CD4-positive, alpha-beta T cell treated with Interleukin-12 subunit alpha and Interleukin-12 subunit beta, for 1 hour (primary cell): ENCODE results near the gene TEX51.

Experiments
- DNase-seq: peaks from one replicate; pipeline ENCODE4 v3.0.0-alpha.2; 2020

The TEX51 gene

DNA sequence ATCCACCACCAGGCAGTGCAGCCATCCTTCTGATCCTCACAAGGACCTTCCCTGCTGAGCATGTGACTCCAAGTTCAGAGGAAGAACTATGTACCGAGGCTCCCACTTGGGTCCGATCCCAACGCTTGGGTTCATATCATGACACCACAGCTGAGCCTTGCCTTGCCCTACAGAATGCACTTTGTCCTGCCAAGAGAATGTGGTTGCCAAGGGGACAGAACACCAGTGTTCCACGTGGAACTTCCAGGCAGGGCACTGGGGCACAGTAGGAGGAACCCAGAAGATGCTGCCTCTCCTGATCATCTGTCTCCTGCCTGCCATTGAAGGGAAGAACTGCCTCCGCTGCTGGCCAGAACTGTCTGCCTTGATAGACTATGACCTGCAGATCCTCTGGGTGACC lies at the start of gene TEX51:
TSS of gene TEX51 (plus strand) at position 255 of the 400 bp plus-strand sequence. CDS start at position 284, 29 bp downstream.
- no peak for DNase-seq

DNA sequence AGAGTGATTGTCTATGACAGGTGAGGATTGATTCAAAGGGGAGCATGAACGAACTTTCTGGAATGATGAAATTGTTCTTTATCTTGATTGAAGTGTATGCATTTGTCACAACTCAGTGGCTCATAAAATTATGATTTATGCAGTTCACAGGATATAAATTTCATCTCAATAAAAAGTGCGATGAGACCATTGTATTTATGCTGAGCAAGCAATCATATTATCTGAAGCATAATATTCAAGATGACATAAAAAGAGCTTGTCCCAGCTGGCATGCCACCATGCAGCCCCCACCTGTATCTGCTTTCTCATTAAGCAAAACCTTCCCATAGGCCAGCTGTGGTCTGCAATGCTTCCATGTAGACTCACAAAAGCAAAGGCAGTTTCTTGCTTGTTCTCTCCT lies 49.6 kb upstream of the TEX51 start:
- no peak for DNase-seq

DNA sequence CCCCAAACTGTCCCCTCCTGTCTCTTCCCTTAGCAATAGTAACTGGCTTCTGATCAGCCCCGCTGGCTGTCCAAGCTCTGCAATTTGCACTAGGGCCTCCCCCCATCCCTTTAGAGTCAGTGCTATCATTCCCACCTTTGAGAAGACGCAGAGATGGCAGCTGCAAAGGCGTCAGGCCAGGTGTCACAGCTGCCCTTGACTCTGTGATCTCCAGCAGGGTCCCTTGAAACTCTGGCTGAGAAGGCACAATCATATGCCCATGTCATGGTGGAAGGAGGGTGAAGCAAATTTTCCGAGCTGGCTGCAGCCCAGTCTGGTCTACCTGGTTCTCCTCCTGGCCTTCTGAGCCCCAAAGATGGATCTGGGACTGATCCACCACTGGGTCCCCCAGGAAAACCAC lies 49.2 kb upstream of the TEX51 start:
- no peak for DNase-seq

DNA sequence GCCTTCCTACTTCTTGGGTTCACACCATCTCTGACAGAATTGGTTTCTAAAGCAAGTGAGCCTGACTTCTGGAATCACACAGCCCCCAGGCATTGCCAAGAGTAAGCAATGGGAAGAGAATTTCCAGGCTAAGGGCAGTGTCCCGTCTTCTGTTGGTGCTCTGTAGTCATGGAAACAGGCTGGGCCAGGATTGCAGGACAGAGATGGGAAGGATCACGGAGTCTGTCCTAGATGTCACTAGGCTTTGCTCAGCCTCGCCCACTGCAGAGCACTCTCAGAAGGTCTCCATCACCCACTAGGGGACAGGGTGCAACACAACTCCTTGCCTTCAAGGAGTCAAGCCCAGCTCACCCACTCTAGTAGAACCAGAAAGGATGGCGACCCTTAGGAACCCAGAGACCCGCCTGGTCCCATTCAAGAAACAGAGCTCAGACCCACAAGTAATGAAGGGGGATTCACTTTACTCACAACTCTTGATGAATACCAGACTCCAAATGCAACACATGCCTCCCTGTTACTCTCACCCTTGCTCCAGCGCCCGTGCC lies 48.6 kb upstream of the TEX51 start:
- DNase-seq: no peak

DNA sequence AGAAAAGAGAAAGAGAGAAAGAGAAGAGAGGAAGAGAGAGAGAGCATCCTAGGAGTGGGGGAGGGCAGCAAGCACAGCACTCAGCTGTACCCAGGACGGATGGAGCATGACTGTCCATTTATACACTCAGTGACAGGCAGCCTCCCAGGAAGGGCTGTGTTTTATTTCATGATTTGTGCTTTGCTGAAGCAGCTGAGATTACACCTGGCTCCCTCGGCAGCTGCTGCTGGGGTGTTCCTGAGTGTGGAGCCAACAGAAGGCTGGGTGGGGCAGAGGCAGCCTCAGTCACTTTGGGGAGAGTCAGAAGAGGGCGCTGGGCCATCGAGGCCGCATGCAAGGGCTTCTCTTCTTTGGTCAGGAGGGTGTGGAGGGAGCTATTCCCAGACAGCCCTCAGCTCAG lies 47.8 kb upstream of the TEX51 start:
- DNase-seq: no peak

DNA sequence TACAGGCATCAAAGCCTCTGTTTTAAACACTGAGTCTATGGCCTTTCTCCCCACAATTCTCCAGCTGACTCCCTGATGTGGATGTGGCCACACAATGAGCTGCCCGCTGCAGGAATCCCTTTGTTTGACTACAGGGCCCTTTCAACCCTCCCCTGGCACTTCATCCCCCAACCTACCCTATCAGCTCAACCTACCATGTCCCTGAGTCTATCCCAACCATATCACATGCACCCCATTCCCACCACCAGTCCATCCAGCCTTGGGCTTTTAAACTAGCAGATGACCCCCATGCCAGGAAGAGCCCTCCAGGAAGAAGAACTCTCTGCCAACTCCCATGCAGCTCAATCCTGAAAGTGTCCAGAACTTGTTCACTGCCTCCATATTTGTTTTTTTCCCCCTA lies 46.9 kb upstream of the TEX51 start:
- DNase-seq: no peak

DNA sequence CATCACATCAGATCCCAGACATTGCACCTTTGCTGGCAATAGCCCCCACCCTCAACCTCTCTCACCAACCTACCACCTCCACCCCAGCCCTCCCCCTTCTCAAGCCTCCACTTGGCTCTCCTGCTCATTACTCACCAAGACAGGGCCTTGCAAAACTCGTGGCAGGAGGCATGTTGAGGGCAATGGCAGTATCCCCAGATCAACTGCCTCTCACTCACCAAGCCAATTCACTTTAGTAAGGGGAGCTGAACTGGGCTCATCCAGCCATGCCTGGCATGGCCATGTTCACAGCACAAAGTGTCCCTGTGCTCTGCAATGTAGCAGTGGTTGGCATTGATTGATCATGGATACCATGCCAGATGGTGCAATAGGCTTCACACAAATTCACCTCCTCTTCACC lies 46.3 kb upstream of the TEX51 start:
- DNase-seq: no peak

DNA sequence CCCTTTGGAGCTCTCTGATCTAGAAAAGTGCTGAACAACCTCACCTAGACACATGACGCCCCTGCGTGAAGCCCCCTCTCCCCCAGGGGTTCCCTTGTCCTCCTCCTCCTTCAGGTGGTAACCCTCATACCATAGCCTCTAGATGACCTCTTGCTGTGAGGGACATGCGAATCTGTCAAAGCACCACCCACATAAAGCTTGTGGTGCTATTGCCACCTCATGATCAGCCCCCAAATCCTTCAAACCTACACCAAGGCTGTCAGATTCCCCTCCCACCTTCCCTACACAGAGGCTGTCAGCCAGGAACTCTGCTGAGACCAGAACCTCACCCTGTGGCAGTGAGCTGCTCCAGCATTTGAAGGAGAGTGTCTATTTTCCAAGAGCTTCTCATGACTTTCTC lies 43.1 kb upstream of the TEX51 start:
- DNase-seq: no peak

DNA sequence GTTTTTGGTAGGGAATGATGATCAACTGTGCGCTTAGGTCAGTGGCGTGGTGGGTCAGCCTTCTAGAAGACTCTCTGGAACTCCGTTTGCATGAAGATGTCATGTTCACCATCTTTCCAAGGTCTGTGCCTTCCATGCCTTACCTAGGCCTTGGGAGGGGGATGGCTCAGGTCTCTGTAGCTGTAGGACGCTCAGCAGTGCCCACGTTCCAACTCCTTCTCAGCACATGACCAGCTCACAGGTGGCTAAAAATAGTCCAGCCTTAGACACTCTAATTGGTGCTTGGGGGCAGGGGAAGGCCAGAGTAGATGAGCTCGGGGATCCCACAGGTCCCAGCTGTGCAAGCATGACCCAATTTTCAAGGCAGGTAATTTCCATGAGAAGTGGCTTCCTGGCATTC lies 42.3 kb upstream of the TEX51 start:
- DNase-seq: no peak

DNA sequence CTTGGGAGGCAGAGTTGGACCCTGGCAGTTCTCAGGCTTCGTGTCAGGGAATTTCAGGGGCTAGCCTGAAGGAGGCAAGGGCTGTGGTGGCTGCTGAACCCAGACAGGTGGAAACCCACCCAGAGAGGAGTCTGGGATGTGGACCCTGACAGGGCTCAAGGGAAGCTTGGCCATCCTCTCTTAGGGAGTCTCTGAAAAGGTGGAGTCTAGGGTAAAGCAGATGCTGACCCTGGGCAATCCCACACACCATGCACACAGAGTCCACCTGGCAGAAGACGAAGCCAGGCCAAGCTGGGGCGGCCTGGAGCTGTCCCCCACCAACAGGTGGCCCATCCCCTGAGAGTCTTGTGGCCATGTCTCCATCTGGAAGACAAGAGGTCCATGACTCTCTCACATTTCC lies 41.2 kb upstream of the TEX51 start:
- DNase-seq: no peak

DNA sequence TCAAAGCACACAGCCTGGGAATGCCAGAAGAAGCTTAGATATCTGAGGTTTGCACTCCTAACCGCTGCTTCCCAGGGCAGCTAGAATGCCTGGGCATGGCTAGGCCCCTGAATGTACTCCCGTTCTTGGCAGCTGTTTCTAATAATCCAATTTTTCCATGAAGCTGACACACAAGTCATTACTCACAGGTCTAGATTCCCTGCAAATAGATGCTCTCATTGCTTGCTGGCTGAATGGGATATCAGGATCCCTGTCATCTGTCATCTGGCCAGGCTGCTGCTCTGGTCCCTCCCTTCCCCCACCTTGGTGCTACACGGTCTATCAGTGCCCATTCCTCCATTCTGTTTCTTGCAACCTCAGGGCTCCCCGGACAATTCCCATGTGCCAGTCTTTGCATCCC lies 40.7 kb upstream of the TEX51 start:
- DNase-seq: no peak

DNA sequence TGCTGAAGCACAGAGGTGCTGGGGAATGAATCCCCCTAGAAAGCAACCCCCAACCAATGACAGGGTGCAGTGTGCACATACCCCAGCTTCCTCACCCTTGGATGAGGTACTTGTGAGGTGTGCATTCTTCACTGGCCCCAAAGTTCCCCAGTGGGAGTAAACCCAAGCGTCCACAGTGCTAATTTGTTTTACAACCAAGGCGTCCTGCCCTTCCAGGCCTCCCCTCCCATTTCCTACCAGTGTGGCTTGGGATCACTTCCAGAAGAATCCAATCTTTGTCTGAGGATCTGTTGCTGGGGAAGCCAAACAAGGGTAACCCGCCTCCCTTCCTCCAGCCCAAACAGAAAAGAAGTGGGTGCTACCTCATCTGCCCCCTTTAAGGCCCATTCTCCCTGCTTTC lies 40.3 kb upstream of the TEX51 start:
- DNase-seq: no peak

DNA sequence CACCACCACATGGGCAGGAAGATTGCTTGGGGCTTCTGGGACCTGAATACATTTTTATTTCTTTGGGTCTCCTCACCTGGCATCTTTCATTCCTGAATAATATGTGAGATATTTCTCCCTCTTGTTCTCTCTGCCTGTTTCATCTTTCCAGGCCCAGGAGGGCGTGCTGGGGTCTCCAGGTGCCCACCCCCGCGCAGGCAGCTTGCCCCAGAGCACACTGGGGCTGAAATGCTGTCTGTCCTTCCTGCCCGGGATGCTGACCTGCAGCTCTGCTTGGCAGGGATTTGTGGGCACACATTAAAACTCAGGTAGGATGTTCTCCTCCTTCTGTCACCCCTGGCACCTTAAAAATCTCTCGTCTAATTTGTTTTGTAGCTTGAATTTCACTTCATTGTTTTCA lies 39.7 kb upstream of the TEX51 start:
- no peak for DNase-seq

DNA sequence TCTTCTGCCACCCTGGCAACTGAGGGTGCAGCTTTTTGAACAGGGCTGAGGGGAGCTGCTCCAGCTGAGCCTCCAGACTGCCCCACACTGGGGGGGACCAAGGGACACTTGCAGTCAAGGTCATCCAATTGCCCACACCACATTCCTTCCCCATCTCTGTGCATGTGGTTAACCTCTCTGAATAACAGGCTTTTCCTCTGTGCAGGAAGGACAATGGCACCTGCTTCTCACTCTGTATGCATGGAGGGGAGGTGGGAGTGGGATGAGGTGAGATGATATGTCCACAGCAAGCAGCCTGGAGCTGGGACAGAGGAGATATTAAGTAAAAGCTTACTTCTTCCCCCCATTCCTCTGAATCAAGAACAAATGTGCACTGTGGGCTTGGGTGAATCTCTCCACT lies 39.1 kb upstream of the TEX51 start:
- no peak for DNase-seq

DNA sequence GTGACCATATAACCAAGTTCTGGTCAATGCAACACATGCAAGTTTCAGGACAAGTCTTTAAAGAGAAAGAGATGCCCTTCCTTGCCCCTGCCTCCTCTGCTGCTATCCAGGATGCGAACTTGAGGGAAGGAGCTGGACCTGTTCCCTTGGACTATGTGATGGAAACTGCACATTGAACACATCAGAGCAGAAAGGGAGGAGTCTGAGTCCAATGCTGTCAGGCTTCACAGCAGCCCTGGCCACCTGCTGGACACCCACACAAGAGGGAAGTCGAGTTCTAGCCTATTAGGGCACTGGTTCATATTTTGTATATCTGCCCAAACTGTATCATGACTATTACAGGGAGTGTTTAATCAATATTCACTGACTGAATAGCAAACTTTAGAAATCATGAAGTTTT lies 38.3 kb upstream of the TEX51 start:
- DNase-seq: no peak

DNA sequence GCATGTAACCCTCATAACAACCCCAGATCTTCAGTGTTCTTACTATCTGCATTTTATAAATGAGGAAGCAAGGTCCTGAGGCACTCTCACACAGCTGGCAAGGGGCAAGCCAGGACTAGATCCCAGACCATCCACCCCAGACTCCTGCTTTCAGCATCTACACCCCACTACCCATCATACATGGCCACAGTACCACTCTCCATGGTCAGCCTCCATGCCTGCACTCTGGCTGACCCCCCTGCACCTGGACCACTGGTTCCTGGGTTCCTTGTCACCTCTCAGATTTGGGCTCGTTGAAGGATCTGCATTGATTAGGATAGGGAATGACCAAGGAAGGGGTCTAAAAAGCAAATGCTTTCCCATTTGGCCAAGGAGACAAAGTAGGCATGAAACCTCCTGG lies 36.0 kb upstream of the TEX51 start:
- DNase-seq: no peak

DNA sequence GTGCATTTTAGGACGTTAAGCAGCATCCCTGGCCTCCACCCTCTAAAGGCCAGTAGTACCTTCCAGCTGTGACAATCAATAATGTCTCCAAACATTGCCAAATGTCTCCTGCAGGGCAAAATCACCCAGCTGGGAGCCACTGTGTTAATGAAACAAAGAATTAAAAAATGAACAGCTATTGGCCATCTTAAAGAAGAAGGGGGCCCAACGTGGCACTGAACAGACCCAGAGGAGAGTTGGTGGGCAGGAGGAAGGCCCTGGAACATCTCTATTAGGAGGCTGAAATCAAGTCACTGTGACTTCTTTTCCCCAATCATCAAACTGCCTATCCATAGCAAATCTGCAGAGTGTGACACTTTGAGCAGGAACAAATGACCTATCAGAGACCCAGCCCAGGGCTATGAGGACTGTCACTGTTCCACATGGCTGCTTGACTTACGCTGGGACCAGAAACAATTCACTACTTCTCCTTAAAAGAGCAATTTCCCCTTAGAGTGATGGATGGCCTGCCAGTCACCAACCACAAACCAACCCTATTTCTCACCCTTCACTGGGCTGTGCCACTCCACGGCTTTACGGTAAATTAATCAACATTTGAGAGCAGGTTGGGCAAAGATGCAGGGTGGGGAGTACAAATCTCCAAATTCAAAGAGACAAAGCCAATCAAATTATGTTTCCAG lies 35.2 kb upstream of the TEX51 start:
- DNase-seq: no peak

DNA sequence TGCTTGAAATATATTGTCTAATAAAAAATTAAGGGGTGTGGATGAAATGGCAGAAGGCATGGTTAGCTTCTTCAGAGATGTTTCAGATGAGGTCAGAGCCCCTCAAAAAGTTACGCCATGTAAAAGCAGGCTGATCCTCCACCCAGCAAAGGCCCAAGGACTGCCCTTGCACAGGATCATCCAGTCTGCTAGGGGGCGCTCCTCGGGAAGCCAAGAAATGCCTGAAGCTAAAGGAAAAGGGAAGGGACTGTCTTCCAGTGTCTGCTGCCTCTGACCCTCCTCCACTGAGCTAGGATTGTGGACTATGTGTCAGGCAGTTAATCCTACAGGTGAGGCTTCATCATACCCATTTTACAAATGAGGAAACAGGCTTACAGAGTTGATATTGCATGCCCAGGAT lies 33.8 kb upstream of the TEX51 start:
- no peak for DNase-seq

DNA sequence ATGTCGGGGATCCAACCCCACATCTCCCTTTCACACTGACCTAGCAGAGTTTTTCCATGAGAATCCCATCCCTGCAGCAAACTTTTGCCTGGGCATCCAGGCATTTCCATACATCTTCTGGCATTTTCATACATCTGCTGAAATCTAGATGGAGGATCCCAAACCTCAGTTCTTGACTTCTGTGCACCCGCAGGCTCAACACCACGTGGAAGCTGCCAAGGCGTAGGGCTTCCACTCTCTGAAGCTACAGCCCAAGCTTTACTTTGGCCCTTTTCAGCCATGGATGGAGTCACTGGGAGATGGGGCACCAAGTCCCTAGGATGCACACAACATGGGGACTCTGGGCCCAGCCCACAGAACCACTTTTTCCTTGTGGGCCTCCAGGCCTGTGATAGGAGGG lies 32.2 kb upstream of the TEX51 start:
- DNase-seq: no peak

DNA sequence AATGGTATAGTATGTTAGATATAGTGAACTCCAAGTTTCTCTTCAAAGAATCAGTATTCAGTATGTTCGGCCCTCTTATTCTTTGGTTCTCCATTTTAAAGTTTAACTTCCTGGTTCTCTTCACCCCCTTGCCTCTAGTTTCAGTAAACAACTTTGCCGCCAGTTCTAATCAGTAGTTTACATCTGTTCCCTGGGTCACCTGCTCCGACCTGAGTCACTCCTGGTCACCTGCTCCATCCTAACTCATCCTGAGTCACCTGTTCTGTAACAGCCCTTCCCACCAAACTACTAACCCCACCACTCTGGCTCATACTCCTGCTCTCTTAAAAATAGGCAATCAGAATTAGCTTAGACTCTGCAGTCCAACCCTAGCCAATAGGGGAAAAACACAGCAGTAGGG lies 23.7 kb upstream of the TEX51 start:
- no peak for DNase-seq

DNA sequence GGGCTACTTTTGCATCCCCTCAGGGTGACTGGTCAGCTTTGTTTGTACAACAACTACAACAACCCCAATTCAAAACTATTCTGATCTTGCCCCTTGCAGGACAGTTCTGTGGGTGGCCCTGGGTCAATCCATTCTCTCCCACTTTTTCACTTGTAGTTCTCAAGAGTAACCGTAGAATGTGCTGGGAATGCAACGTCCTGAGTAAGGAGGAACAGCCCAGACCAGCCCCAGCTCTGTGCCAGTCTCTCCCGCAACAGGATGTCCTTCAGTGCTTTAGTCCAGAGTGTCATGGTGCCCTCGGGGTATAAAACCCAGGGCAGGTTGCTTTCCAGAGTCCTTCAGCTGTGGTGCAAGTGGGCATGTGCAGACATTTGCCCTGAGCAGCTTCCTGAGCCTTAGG lies 22.1 kb upstream of the TEX51 start:
- DNase-seq: no peak

DNA sequence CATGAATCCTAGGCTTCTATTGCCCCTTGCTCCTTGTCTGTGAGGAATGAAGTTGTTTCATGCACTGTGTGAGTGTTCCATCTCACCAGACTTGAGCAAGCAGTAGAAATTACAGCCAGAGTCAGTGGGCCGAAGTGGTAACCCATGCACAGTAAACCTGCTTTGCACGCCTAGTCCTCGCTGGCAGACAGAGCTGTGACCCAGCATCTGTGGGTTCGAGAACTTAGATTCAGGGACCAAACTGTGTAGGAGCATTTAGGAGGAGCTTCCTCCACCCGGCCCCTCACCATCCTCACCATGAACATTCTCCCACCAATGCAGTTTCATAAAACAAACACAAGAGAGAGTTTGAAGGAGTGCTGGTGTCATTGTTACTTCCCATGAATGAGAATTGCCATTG lies 21.6 kb upstream of the TEX51 start:
- DNase-seq: no peak

DNA sequence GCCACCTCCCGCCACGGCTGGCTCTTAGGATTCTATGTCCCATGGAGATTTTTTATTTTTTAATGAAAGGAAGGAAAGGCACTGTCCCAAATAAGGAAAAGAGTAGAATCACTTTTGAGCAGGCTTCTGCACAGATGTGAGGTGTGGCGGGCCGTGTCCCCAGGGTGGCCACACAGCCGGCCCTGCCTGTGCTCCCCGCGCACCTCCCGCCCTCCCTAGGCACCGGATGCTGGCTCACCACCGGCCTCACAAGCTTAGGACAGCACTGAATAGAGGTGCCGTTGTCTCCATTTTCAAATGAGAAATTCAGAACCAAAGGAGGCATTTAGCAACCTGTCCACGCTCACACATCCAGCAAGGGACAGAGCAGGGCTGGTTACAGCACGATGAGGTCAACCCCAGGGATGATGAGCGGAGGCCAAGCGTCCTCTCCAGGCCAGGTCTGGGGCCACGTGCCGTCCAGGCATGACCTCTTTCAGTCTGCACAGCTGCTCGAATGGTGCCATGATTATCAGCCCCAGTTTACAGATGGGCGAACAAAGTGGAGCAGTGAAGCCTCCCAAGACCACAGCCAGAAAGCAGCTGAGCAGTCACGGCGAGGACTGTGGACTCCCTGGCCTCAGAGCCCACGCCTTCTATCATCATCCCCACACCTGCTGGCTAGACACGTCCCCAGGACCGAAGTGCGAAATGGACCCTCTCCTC lies 20.7 kb upstream of the TEX51 start:
- no peak for DNase-seq

DNA sequence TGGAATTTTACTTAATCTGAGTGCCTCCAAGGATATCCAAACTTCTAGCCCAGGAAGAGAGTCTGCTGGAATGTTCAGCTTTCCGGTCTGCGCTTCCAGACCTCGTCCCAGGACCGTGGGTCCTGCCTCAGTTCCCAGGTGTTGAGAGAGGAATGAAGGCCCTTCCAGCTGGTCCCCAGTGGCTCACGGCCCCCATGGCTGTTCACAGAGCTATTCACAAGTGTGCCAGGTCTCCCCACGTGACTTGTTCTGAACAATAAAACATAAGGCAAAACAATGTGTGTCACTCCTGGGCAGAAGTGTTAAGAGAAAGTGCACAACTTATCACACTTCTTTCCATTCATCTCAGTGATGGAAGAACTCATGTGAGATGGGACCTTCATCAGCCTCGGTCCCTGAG lies 20.1 kb upstream of the TEX51 start:
- DNase-seq: no peak
